WTC11 (cell line): ENCODE data around the gene ATP5ME. TPM values are rescaled to one million over a fixed set of nuclear protein-coding genes. Genes with fewer than 3 reads are reported as not detected.
A peak's percentile ranks its signal among the peaks of the same experiment; 100 is the strongest.

Source experiments
- ATAC-seq: fragments of 200-7000 bp; cut with Tn5 transposase; 2 replicates; pipeline ENCODE4 v1.10.0; 2021; ENCODE audit warnings: mild to moderate bottlenecking, moderate library complexity
- CTCF ChIA-PET: fragments of 300-600 bp; sonication (Branson Sonifier 250); formaldehyde crosslinking; loops from one replicate; lab custom pipeline; 2021; ENCODE audit warnings: antibody characterized with exemption; lab: Charles Lee
- POLR2A ChIA-PET: fragments of 350-600 bp; sonication (Branson Sonifier 250); formaldehyde crosslinking; loops from one replicate; lab custom pipeline; 2021; ENCODE audit warnings: antibody characterized with exemption; lab: Charles Lee
- DNase-seq: peaks from one replicate; pipeline ENCODE4 v3.0.0; 2021; ENCODE audit warnings: low spot score
- H3K27ac Mint-ChIP-seq: 2 replicates; pipeline ENCODE4 v1.8.0; 2021; ENCODE audit warnings: mixed read lengths
- H3K27me3 Mint-ChIP-seq: 2 replicates; pipeline ENCODE4 v1.8.0; 2021; ENCODE audit warnings: low read depth, mild to moderate bottlenecking, moderate library complexity, mixed read lengths
- H3K36me3 Mint-ChIP-seq: 2 replicates; pipeline ENCODE4 v1.8.0; 2021; ENCODE audit warnings: mixed read lengths
- H3K4me1 Mint-ChIP-seq: 2 replicates; pipeline ENCODE4 v1.8.0; 2022; ENCODE audit warnings: mixed read lengths
- H3K4me3 Mint-ChIP-seq: 2 replicates; pipeline ENCODE4 v1.8.0; 2021; ENCODE audit warnings: mild to moderate bottlenecking, moderate library complexity, mixed read lengths
- H3K9me3 Mint-ChIP-seq: 2 replicates; pipeline ENCODE4 v1.8.0; 2021; ENCODE audit warnings: mixed read lengths
- ATF1 ChIP-seq: sonication (generic); formaldehyde crosslinking; IDR thresholded peaks from 2 replicates; pipeline ENCODE4 v1.8.1; 2023; ENCODE audit warnings: mild to moderate bottlenecking, moderate library complexity, missing genetic modification reagents
- CREM ChIP-seq: sonication (generic); formaldehyde crosslinking; IDR thresholded peaks from 2 replicates; pipeline ENCODE4 v1.8.1; 2022; ENCODE audit warnings: mild to moderate bottlenecking, missing genetic modification reagents, moderate library complexity
- ETV6 ChIP-seq: sonication (generic); formaldehyde crosslinking; IDR thresholded peaks from 2 replicates; pipeline ENCODE4 v1.8.1; 2022; ENCODE audit warnings: mild to moderate bottlenecking, missing genetic modification reagents
- SMAD4 ChIP-seq: sonication (generic); formaldehyde crosslinking; IDR thresholded peaks from 2 replicates; pipeline ENCODE4 v1.8.0; 2022; ENCODE audit warnings: mild to moderate bottlenecking, missing genetic modification reagents
- TCF7 ChIP-seq: sonication (generic); formaldehyde crosslinking; IDR thresholded peaks from 2 replicates; pipeline ENCODE4 v1.8.0; 2022; ENCODE audit warnings: mild to moderate bottlenecking, low read depth, missing genetic modification reagents, moderate library complexity
- TP53 ChIP-seq: sonication (generic); formaldehyde crosslinking; IDR thresholded peaks from 2 replicates; pipeline ENCODE4 v1.8.1; 2023; ENCODE audit warnings: mild to moderate bottlenecking, missing genetic modification reagents
- ZNF263 ChIP-seq: sonication (generic); formaldehyde crosslinking; IDR thresholded peaks from 2 replicates; pipeline ENCODE4 v1.8.1; 2022; ENCODE audit warnings: low read depth, mild to moderate bottlenecking, moderate library complexity, missing genetic modification reagents
- ZNF396 ChIP-seq: fragments of 250-450 bp; sonication (Bioruptor Pico); IDR thresholded peaks from 2 replicates; pipeline ENCODE4 v1.8.0; 2021; ENCODE audit warnings: mild to moderate bottlenecking, moderate library complexity, borderline replicate concordance
- total RNA-seq: library from RNA; stranded (reverse); gene quantifications from 3 replicates; pipeline ENCODE4 v1.2.3, GENCODE V29; 2021
- TF ChIP-seq, protein P1 (sequence below): sonication (generic); formaldehyde crosslinking; IDR thresholded peaks from 2 replicates; pipeline ENCODE4 v1.8.1; 2023; ENCODE audit warnings: mild to moderate bottlenecking, missing genetic modification reagents
- TF ChIP-seq, protein P2 (sequence below): sonication (generic); formaldehyde crosslinking; IDR thresholded peaks from 2 replicates; pipeline ENCODE4 v1.8.0; 2022; ENCODE audit warnings: mild to moderate bottlenecking, missing genetic modification reagents
- TF ChIP-seq, protein P3 (sequence below): sonication (generic); formaldehyde crosslinking; IDR thresholded peaks from 2 replicates; pipeline ENCODE4 v1.8.0; 2023; ENCODE audit warnings: missing genetic modification reagents, mild to moderate bottlenecking, borderline replicate concordance
- TF ChIP-seq, protein P4 (sequence below): sonication (generic); formaldehyde crosslinking; IDR thresholded peaks from 2 replicates; pipeline ENCODE4 v1.8.1; 2022; ENCODE audit warnings: low read depth, mild to moderate bottlenecking, moderate library complexity, missing genetic modification reagents, borderline replicate concordance
- TF ChIP-seq, protein P5 (sequence below): fragments of 250-450 bp; sonication (Bioruptor Pico); IDR thresholded peaks from 2 replicates; pipeline ENCODE4 v1.9.0; 2021; ENCODE audit warnings: mild to moderate bottlenecking, borderline replicate concordance
- TF ChIP-seq, protein P6 (sequence below): sonication (generic); formaldehyde crosslinking; IDR thresholded peaks from 2 replicates; pipeline ENCODE4 v1.8.0; 2023; ENCODE audit warnings: missing genetic modification reagents

ATP5ME gene
- total RNA-seq, 1 experiment from 2014 or later = 468 TPM

DNA sequence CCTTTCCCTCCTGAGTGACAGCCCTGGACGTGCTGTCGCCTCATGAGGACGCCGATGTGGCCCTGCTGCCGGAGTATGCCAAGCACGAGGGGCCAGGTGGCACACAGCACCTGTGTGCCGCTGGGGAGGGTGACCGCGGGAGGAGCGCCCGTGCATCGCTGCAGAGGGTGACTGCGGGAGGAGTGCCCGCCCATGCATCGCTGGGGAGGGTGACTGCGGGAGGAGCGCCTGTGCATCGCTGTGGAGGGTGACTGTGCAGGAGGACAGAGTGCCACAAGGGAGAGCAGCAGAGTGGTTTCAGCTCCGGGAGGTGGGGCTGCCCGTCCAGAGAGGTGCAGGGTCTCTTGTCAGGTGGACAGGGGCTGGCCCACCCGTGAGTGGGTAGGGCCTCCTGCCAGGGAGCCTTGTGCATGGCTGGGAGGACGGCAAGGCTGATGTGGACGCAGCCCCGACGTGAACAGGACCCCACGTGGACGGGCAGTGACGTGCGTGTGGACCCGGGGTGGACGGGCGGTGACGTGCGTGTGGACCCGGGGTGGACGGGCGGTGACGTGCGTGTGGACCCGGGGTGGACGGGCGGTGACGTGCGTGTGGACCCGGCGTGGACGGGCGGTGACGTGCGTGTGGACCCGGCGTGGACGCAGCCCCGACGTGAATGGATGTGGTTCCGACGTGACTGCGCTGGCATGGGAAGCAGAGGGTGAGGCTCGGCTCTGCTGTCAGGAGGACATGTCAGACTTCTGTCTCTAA is 46.2 kb upstream of the ATP5ME start:
- TF ChIP-seq, protein P1, sequence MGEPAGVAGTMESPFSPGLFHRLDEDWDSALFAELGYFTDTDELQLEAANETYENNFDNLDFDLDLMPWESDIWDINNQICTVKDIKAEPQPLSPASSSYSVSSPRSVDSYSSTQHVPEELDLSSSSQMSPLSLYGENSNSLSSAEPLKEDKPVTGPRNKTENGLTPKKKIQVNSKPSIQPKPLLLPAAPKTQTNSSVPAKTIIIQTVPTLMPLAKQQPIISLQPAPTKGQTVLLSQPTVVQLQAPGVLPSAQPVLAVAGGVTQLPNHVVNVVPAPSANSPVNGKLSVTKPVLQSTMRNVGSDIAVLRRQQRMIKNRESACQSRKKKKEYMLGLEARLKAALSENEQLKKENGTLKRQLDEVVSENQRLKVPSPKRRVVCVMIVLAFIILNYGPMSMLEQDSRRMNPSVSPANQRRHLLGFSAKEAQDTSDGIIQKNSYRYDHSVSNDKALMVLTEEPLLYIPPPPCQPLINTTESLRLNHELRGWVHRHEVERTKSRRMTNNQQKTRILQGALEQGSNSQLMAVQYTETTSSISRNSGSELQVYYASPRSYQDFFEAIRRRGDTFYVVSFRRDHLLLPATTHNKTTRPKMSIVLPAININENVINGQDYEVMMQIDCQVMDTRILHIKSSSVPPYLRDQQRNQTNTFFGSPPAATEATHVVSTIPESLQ (CRISPR knock-in tag) = no peak
- no peak for TF ChIP-seq ETV6
- TF ChIP-seq ATF1 (CRISPR knock-in tag) = no peak
- TF ChIP-seq, protein P2, sequence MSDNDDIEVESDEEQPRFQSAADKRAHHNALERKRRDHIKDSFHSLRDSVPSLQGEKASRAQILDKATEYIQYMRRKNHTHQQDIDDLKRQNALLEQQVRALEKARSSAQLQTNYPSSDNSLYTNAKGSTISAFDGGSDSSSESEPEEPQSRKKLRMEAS (CRISPR knock-in tag) = no peak
- TF ChIP-seq, protein P3, sequence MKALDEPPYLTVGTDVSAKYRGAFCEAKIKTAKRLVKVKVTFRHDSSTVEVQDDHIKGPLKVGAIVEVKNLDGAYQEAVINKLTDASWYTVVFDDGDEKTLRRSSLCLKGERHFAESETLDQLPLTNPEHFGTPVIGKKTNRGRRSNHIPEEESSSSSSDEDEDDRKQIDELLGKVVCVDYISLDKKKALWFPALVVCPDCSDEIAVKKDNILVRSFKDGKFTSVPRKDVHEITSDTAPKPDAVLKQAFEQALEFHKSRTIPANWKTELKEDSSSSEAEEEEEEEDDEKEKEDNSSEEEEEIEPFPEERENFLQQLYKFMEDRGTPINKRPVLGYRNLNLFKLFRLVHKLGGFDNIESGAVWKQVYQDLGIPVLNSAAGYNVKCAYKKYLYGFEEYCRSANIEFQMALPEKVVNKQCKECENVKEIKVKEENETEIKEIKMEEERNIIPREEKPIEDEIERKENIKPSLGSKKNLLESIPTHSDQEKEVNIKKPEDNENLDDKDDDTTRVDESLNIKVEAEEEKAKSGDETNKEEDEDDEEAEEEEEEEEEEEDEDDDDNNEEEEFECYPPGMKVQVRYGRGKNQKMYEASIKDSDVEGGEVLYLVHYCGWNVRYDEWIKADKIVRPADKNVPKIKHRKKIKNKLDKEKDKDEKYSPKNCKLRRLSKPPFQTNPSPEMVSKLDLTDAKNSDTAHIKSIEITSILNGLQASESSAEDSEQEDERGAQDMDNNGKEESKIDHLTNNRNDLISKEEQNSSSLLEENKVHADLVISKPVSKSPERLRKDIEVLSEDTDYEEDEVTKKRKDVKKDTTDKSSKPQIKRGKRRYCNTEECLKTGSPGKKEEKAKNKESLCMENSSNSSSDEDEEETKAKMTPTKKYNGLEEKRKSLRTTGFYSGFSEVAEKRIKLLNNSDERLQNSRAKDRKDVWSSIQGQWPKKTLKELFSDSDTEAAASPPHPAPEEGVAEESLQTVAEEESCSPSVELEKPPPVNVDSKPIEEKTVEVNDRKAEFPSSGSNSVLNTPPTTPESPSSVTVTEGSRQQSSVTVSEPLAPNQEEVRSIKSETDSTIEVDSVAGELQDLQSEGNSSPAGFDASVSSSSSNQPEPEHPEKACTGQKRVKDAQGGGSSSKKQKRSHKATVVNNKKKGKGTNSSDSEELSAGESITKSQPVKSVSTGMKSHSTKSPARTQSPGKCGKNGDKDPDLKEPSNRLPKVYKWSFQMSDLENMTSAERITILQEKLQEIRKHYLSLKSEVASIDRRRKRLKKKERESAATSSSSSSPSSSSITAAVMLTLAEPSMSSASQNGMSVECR = no peak
- TF ChIP-seq TP53 = no peak
- no peak for TF ChIP-seq SMAD4 (CRISPR knock-in tag)
- TF ChIP-seq ZNF263 (CRISPR knock-in tag) = no peak
- no peak for TF ChIP-seq ZNF396 (CRISPR knock-in tag)
- TF ChIP-seq, protein P4, sequence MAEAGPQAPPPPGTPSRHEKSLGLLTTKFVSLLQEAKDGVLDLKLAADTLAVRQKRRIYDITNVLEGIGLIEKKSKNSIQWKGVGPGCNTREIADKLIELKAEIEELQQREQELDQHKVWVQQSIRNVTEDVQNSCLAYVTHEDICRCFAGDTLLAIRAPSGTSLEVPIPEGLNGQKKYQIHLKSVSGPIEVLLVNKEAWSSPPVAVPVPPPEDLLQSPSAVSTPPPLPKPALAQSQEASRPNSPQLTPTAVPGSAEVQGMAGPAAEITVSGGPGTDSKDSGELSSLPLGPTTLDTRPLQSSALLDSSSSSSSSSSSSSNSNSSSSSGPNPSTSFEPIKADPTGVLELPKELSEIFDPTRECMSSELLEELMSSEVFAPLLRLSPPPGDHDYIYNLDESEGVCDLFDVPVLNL (CRISPR knock-in tag) = no peak
- TF ChIP-seq TCF7 (CRISPR knock-in tag) = no peak
- TF ChIP-seq, protein P5, sequence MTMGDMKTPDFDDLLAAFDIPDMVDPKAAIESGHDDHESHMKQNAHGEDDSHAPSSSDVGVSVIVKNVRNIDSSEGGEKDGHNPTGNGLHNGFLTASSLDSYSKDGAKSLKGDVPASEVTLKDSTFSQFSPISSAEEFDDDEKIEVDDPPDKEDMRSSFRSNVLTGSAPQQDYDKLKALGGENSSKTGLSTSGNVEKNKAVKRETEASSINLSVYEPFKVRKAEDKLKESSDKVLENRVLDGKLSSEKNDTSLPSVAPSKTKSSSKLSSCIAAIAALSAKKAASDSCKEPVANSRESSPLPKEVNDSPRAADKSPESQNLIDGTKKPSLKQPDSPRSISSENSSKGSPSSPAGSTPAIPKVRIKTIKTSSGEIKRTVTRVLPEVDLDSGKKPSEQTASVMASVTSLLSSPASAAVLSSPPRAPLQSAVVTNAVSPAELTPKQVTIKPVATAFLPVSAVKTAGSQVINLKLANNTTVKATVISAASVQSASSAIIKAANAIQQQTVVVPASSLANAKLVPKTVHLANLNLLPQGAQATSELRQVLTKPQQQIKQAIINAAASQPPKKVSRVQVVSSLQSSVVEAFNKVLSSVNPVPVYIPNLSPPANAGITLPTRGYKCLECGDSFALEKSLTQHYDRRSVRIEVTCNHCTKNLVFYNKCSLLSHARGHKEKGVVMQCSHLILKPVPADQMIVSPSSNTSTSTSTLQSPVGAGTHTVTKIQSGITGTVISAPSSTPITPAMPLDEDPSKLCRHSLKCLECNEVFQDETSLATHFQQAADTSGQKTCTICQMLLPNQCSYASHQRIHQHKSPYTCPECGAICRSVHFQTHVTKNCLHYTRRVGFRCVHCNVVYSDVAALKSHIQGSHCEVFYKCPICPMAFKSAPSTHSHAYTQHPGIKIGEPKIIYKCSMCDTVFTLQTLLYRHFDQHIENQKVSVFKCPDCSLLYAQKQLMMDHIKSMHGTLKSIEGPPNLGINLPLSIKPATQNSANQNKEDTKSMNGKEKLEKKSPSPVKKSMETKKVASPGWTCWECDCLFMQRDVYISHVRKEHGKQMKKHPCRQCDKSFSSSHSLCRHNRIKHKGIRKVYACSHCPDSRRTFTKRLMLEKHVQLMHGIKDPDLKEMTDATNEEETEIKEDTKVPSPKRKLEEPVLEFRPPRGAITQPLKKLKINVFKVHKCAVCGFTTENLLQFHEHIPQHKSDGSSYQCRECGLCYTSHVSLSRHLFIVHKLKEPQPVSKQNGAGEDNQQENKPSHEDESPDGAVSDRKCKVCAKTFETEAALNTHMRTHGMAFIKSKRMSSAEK (CRISPR knock-in tag) = no peak
- TF ChIP-seq, protein P6, sequence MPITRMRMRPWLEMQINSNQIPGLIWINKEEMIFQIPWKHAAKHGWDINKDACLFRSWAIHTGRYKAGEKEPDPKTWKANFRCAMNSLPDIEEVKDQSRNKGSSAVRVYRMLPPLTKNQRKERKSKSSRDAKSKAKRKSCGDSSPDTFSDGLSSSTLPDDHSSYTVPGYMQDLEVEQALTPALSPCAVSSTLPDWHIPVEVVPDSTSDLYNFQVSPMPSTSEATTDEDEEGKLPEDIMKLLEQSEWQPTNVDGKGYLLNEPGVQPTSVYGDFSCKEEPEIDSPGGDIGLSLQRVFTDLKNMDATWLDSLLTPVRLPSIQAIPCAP (CRISPR knock-in tag) = no peak
- TF ChIP-seq CREM (CRISPR knock-in tag) = no peak
- peaks cover 9% of the 10 kb centered on the region for H3K36me3 Mint-ChIP-seq
- H3K4me1 Mint-ChIP-seq = no peaks in the 10 kb centered on the region
- no peaks in the 10 kb centered on the region for H3K27me3 Mint-ChIP-seq
- no peak for DNase-seq
- ChIA-PET POLR2A (no interaction called here), CTCF (interaction anchor here (1.0 to 4.1 kb wide), 3 partner anchors 22 to 171 kb away, joined by 4 to 17 read pairs (median 4); no protein-coding TSS in a partner anchor)
- no peak for ATAC-seq
- peak overlapping the region; percentile 46 for H3K27ac Mint-ChIP-seq
- H3K4me3 Mint-ChIP-seq = no peak overlapping the region
- no peaks in the 10 kb centered on the region for H3K9me3 Mint-ChIP-seq
